GM12878 (cell line): ENCODE measurements around the gene PLEKHG1. TPM values are rescaled to one million over a fixed set of nuclear protein-coding genes. Genes with fewer than 3 reads are reported as not detected.

Experiments
- ATAC-seq: fragments of 200-7000 bp; cut with Tn5 transposase; 3 replicates; pipeline ENCODE4 v1.9.1; 2020; ENCODE audit warnings: mild to moderate bottlenecking, moderate library complexity
- BruUV-seq: library from RNA; stranded (reverse); fragments of 400-500 nt; replicated peaks from 2 replicates; lab custom pipeline; 2021; lab: Mats Ljungman, UMichigan
- CTCF ChIA-PET: fragments of 300-600 bp; sonication (Branson Sonifier 250); formaldehyde crosslinking; extraction: SDS; loops from one replicate; lab custom pipeline; 2021; ENCODE audit warnings: inconsistent platforms; lab: Yijun Ruan, JAX
- POLR2A ChIA-PET: fragments of 350-600 bp; formaldehyde crosslinking; extraction: SDS; loops from one replicate; lab custom pipeline; 2021; ENCODE audit warnings: inconsistent platforms; lab: Charles Lee
- RAD21 ChIA-PET: fragments of 300-600 bp; sonication (Branson Sonifier 250); formaldehyde crosslinking; loops from one replicate; lab custom pipeline; 2023; ENCODE audit warnings: antibody characterized with exemption; ENCODE audit not compliant: unreplicated experiment; lab: Charles Lee
- SMC1A ChIA-PET: fragments of 300-600 bp; sonication (Branson Sonifier 250); formaldehyde crosslinking; loops from one replicate; lab custom pipeline; 2023; ENCODE audit not compliant: unreplicated experiment, uncharacterized antibody; lab: Charles Lee
- DNase-seq: peaks from one replicate; pipeline ENCODE4 v3.0.0-alpha.2; 2011; ENCODE audit warnings: low read depth, low spot score
- FAIRE-seq: peaks from 3 replicates; lab custom pipeline; 2011; peaks lifted over from hg19 to GRCh38; lab: Jason Lieb, UNC
- H2AFZ ChIP-seq: 2 replicates; pipeline ENCODE4 v1.6.0; 2011; ENCODE audit warnings: low read depth, low read length, control low read depth; ENCODE audit not compliant: control insufficient read depth
- H3K27ac ChIP-seq: 2 replicates; pipeline ENCODE4 v1.5.1; 2011; ENCODE audit warnings: control low read depth; ENCODE audit not compliant: control insufficient read depth, insufficient read depth
- H3K27me3 ChIP-seq, 2 experiments: replicated peaks in 1 of 2; 2 replicates each; pipeline versions ENCODE4 v1.6.0 to v1.6.1; 2011; ENCODE audit warnings: low read length in 1 of 2; ENCODE audit not compliant: control insufficient read depth in 2 of 2, insufficient read depth in 2 of 2
- H3K36me3 ChIP-seq, 2 experiments: 2 replicates each; pipeline ENCODE4 v1.5.1; 2011; ENCODE audit warnings: low read length in 1 of 2; ENCODE audit not compliant: control insufficient read depth in 2 of 2, insufficient read depth in 2 of 2
- H3K4me1 ChIP-seq: 2 replicates; pipeline ENCODE4 v1.6.1; 2011; ENCODE audit warnings: mild to moderate bottlenecking, low read length, moderate library complexity, mixed read lengths; ENCODE audit not compliant: control insufficient read depth, insufficient read depth
- H3K4me2 ChIP-seq: 2 replicates; pipeline ENCODE4 v1.6.0; 2011; ENCODE audit warnings: control low read depth; ENCODE audit not compliant: control insufficient read depth, insufficient read depth
- H3K4me3 ChIP-seq: fragments of 200-600 bp; sonication (generic); 2 replicates; pipeline ENCODE4 v1.5.1; 2016
- H3K79me2 ChIP-seq: 2 replicates; pipeline ENCODE4 v1.6.0; 2011; ENCODE audit warnings: low read length; ENCODE audit not compliant: control insufficient read depth, insufficient read depth
- H3K9ac ChIP-seq: 2 replicates; pipeline ENCODE4 v1.8.0; 2011; ENCODE audit warnings: low read length, control low read depth, mixed read lengths; ENCODE audit not compliant: control insufficient read depth, insufficient read depth
- H3K9me3 ChIP-seq: replicated peaks from 3 replicates; pipeline ENCODE4 v1.5.1; 2011; ENCODE audit warnings: mild to moderate bottlenecking, low read length; ENCODE audit not compliant: control insufficient read depth, insufficient read depth
- H4K20me1 ChIP-seq: 2 replicates; pipeline ENCODE4 v1.6.0; 2011; ENCODE audit not compliant: control insufficient read depth, insufficient read depth
- FOS ChIP-seq: IDR thresholded peaks from 3 replicates; pipeline ENCODE4 v1.6.1; 2011; ENCODE audit warnings: borderline replicate concordance; ENCODE audit not compliant: insufficient read length; ENCODE audit errors: extremely low read depth
- HCFC1 ChIP-seq: fragments of 150-350 bp; IDR thresholded peaks from 2 replicates; pipeline ENCODE4 v1.6.1; 2014; ENCODE audit warnings: low read length
- MEF2A ChIP-seq: IDR thresholded peaks from 2 replicates; pipeline ENCODE4 v1.6.1; 2011; ENCODE audit warnings: low read depth, mild to moderate bottlenecking, low read length, moderate library complexity; ENCODE audit not compliant: insufficient read depth
- MEF2B ChIP-seq: fragments of 450-650 bp; IDR thresholded peaks from 2 replicates; pipeline ENCODE4 v1.6.1; 2018; ENCODE audit warnings: mild to moderate bottlenecking, moderate library complexity; ENCODE audit not compliant: partially characterized antibody, poor library complexity, severe bottlenecking
- MTA2 ChIP-seq: fragments of 450-650 bp; IDR thresholded peaks from 2 replicates; pipeline ENCODE4 v1.6.1; 2016; ENCODE audit warnings: low read depth, mild to moderate bottlenecking, moderate library complexity
- MYB ChIP-seq: fragments of 150-350 bp; IDR thresholded peaks from 2 replicates; pipeline ENCODE4 v1.6.1; 2014; ENCODE audit warnings: mild to moderate bottlenecking, low read depth, low read length, borderline replicate concordance
- NRF1 ChIP-seq: conservative IDR thresholded peaks from 2 replicates; pipeline ENCODE4 v1.6.1; 2011; ENCODE audit warnings: mild to moderate bottlenecking, low read depth, low read length, improper control_type of control experiment
- RAD21 ChIP-seq: IDR thresholded peaks from 2 replicates; pipeline ENCODE4 v1.6.1; 2011; ENCODE audit warnings: mild to moderate bottlenecking, low read depth, low read length, moderate library complexity; ENCODE audit not compliant: insufficient read depth
- RELA ChIP-seq: fragments of 450-650 bp; IDR thresholded peaks from 2 replicates; pipeline ENCODE4 v1.8.0; 2014; ENCODE audit warnings: borderline replicate concordance; ENCODE audit not compliant: partially characterized antibody
- ZNF274 ChIP-seq: IDR thresholded peaks from one replicate; pipeline ENCODE4 v1.8.0; 2011; ENCODE audit not compliant: insufficient read length, insufficient read depth
- WGBS: methylation state at CpG from one replicate; pipeline ENCODE4 v1.1.6; 2016; ENCODE audit warnings: low lambda C conversion rate; ENCODE audit not compliant: insufficient replicate concordance, insufficient coverage; ENCODE audit errors: missing lambda C conversion rate; 5-methylcytosine and 5-hydroxymethylcytosine counted together
- in situ Hi-C: fragments of 300-500 bp; cut with MboI; formaldehyde crosslinking; loops from 9 replicates; pipeline ENCODE4 v1.14.3; 2018; ENCODE audit warnings: mixed read lengths
- intact Hi-C: fragments of 100-400 bp; cut with micrococcal nuclease; formaldehyde crosslinking; loops from one replicate; pipeline ENCODE4 v1.14.2; 2022; ENCODE audit not compliant: unreplicated experiment
- polyA plus RNA-seq, 11 experiments: library from polyadenylated mRNA; depleted of rRNA in 4 of 11; unstranded in 6 of 11; stranded (reverse) in 5 of 11; fragments of >200 nt; fragmentation: Nextera tagmentation in 4 of 11; fragmentation: Illumina TruSeq in 1 of 11; extraction: Ambion mirVana in 4 of 11; extraction: Trizol in 1 of 11; gene quantifications; 1 replicate in 1 of 11; 2 replicates in 10 of 11; pipeline versions ENCODE4 v1.2.1 to v1.2.3, GENCODE V29; 2011 to 2016; ENCODE audit warnings: inconsistent platforms in 2 of 11, missing spikeins in 2 of 11, low read depth in 1 of 11
- total RNA-seq, 4 experiments: library from RNA; depleted of rRNA in 3 of 4; stranded (reverse); fragments of >200 nt in 3 of 4; fragmentation: Illumina TruSeq in 1 of 4; extraction: Trizol in 1 of 4; gene quantifications; 2 replicates each; pipeline versions ENCODE4 v1.2.1 to v1.2.3, GENCODE V29; 2013 to 2021
- TF ChIP-seq, protein P1 (sequence below): fragments of 450-650 bp; IDR thresholded peaks from 2 replicates; pipeline ENCODE4 v1.6.1; 2017; ENCODE audit warnings: mild to moderate bottlenecking
- TF ChIP-seq, protein P2 (sequence below): IDR thresholded peaks from 2 replicates; pipeline ENCODE4 v1.6.1; 2011; ENCODE audit warnings: mild to moderate bottlenecking, low read depth, low read length, moderate library complexity; ENCODE audit not compliant: insufficient replicate concordance
- TF ChIP-seq, protein P3 (sequence below): fragments of 450-650 bp; IDR thresholded peaks from 2 replicates; pipeline ENCODE4 v1.6.1; 2016; ENCODE audit warnings: mild to moderate bottlenecking, moderate library complexity, borderline replicate concordance
- TF ChIP-seq, protein P4 (sequence below): IDR thresholded peaks from 2 replicates; pipeline ENCODE4 v1.6.1; 2011; ENCODE audit warnings: low read depth, mild to moderate bottlenecking, low read length, moderate library complexity, borderline replicate concordance; ENCODE audit errors: extremely low read depth

PLEKHG1 gene
- total and polyA plus RNA-seq, 10 of the 15 experiments (the other 5 are each of a cell fraction or from before 2014, with no cell fraction given) = 0.77 to 17.2 (median 4.9) TPM

DNA sequence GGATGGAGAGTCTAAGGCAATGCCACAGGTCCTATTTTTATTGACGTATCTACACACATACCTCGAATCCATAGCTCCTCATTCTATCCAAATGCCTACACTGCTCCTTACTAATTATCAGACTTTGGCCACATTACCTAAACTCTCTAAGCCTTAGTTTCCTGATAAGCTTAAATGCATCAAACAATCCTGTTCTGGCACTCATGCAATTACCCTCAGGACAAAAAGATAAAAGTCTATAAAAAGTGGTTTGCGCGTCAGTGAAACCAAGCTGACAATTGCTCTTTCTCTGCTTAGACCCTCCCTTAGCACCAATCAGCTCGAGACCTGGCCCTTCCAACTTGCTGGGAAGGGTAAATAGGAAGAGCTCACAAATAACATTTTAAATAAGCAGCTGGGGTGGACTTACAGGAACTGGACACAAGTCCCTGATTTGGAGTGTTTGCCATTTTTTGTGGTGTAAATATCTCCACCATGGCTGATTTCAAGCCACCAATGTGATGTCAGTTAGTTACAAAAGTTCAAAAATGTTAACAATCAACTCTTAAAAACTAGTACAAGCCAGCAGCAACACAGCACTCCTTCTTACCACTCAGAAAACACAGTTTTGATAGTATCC lies 7.2 kb upstream of the PLEKHG1 start:
- SMC1A ChIA-PET = no interaction called here
- in situ Hi-C loops = no loop called here
- POLR2A ChIA-PET = no interaction called here
- TF ChIP-seq, protein P1, sequence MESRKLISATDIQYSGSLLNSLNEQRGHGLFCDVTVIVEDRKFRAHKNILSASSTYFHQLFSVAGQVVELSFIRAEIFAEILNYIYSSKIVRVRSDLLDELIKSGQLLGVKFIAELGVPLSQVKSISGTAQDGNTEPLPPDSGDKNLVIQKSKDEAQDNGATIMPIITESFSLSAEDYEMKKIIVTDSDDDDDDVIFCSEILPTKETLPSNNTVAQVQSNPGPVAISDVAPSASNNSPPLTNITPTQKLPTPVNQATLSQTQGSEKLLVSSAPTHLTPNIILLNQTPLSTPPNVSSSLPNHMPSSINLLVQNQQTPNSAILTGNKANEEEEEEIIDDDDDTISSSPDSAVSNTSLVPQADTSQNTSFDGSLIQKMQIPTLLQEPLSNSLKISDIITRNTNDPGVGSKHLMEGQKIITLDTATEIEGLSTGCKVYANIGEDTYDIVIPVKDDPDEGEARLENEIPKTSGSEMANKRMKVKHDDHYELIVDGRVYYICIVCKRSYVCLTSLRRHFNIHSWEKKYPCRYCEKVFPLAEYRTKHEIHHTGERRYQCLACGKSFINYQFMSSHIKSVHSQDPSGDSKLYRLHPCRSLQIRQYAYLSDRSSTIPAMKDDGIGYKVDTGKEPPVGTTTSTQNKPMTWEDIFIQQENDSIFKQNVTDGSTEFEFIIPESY = no peak
- TF ChIP-seq MEF2B (no peak), MYB (no peak), MEF2A (no peak), NRF1 (no peak), HCFC1 (no peak), FOS (no peak), MTA2 (no peak), ZNF274 (no peak), RAD21 (no peak), RELA (no peak)
- TF ChIP-seq, protein P2, sequence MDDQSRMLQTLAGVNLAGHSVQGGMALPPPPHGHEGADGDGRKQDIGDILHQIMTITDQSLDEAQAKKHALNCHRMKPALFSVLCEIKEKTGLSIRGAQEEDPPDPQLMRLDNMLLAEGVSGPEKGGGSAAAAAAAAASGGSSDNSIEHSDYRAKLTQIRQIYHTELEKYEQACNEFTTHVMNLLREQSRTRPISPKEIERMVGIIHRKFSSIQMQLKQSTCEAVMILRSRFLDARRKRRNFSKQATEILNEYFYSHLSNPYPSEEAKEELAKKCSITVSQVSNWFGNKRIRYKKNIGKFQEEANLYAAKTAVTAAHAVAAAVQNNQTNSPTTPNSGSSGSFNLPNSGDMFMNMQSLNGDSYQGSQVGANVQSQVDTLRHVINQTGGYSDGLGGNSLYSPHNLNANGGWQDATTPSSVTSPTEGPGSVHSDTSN = no peak
- TF ChIP-seq, protein P3, sequence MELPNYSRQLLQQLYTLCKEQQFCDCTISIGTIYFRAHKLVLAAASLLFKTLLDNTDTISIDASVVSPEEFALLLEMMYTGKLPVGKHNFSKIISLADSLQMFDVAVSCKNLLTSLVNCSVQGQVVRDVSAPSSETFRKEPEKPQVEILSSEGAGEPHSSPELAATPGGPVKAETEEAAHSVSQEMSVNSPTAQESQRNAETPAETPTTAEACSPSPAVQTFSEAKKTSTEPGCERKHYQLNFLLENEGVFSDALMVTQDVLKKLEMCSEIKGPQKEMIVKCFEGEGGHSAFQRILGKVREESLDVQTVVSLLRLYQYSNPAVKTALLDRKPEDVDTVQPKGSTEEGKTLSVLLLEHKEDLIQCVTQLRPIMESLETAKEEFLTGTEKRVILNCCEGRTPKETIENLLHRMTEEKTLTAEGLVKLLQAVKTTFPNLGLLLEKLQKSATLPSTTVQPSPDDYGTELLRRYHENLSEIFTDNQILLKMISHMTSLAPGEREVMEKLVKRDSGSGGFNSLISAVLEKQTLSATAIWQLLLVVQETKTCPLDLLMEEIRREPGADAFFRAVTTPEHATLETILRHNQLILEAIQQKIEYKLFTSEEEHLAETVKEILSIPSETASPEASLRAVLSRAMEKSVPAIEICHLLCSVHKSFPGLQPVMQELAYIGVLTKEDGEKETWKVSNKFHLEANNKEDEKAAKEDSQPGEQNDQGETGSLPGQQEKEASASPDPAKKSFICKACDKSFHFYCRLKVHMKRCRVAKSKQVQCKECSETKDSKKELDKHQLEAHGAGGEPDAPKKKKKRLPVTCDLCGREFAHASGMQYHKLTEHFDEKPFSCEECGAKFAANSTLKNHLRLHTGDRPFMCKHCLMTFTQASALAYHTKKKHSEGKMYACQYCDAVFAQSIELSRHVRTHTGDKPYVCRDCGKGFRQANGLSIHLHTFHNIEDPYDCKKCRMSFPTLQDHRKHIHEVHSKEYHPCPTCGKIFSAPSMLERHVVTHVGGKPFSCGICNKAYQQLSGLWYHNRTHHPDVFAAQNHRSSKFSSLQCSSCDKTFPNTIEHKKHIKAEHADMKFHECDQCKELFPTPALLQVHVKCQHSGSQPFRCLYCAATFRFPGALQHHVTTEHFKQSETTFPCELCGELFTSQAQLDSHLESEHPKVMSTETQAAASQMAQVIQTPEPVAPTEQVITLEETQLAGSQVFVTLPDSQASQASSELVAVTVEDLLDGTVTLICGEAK = no peak
- TF ChIP-seq, protein P4, sequence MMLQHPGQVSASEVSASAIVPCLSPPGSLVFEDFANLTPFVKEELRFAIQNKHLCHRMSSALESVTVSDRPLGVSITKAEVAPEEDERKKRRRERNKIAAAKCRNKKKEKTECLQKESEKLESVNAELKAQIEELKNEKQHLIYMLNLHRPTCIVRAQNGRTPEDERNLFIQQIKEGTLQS = no peak
- no peak overlapping the region for H3K9ac ChIP-seq
- no peaks in the 10 kb centered on the region for H4K20me1 ChIP-seq
- RAD21 ChIA-PET = no interaction called here
- peaks cover 0 to 9% of the 10 kb centered on the region in 2 experiments; a peak in 2 of 4 replicates for H3K27me3 ChIP-seq
- intact Hi-C loops = no loop called here
- CTCF ChIA-PET = interaction anchor here (1.0 to 1.1 kb wide), 2 partner anchors 77 to 174 kb away, joined by 3 to 4 read pairs; no protein-coding TSS in a partner anchor
- no peak overlapping the region for H2AFZ ChIP-seq
- H3K79me2 ChIP-seq = no peaks in the 10 kb centered on the region
- no peak overlapping the region for H3K4me3 ChIP-seq
- H3K36me3 ChIP-seq = no peaks in the 10 kb centered on the region
- no TSS peak for BruUV-seq
- FAIRE-seq (no peak), DNase-seq (no peak), ATAC-seq (no peak)
- H3K4me2 ChIP-seq = no peak overlapping the region
- WGBS = 51% methylated on average over 5 of the region's 5 CpGs
- no peak overlapping the region for H3K27ac ChIP-seq
- H3K4me1 ChIP-seq = no peaks in the 10 kb centered on the region
- H3K9me3 ChIP-seq = no peaks in the 10 kb centered on the region
